Mesendoderm (in vitro differentiated cells): Measurements from ENCODE around the gene PRSS27.

Experiments
- DNase-seq: peaks from one replicate; pipeline ENCODE4 v3.0.0; 2013
- H2AK5ac ChIP-seq: 2 replicates; pipeline ENCODE4 v1.6.1; 2013; ENCODE audit warnings: low read length, inconsistent platforms
- H2BK120ac ChIP-seq: 2 replicates; pipeline ENCODE4 v1.6.1; 2013; ENCODE audit warnings: low read depth, mild to moderate bottlenecking, low read length, moderate library complexity, mixed read lengths
- H2BK15ac ChIP-seq: replicated peaks from 2 replicates; pipeline ENCODE4 v1.6.1; 2013; ENCODE audit warnings: low read depth, mild to moderate bottlenecking, moderate library complexity
- H2BK5ac ChIP-seq: 2 replicates; pipeline ENCODE4 v1.6.1; 2013; ENCODE audit warnings: low read length, inconsistent platforms
- H3K18ac ChIP-seq: 2 replicates; pipeline ENCODE4 v1.6.1; 2013; ENCODE audit warnings: mild to moderate bottlenecking, low read length, mixed read lengths
- H3K23ac ChIP-seq: one replicate; pipeline ENCODE4 v1.6.1; 2013; ENCODE audit warnings: low read length
- H3K27ac ChIP-seq: 2 replicates; pipeline ENCODE4 v1.5.1; 2013; ENCODE audit warnings: low read depth, mild to moderate bottlenecking, inconsistent platforms, low read length, moderate library complexity
- H3K27me3 ChIP-seq: 2 replicates; pipeline ENCODE4 v1.6.1; 2013; ENCODE audit warnings: low read length, control low read depth, mild to moderate bottlenecking, inconsistent platforms; ENCODE audit not compliant: insufficient read depth, poor library complexity
- H3K36me3 ChIP-seq: 2 replicates; pipeline ENCODE4 v1.6.1; 2013; ENCODE audit warnings: low read length, inconsistent platforms; ENCODE audit not compliant: control insufficient read depth, insufficient read depth
- H3K4ac ChIP-seq: one replicate; pipeline ENCODE4 v1.6.1; 2013; ENCODE audit warnings: low read depth, mild to moderate bottlenecking, low read length, moderate library complexity
- H3K4me1 ChIP-seq: 2 replicates; pipeline ENCODE4 v1.6.1; 2013; ENCODE audit warnings: low read depth, low read length, inconsistent platforms; ENCODE audit not compliant: control insufficient read depth
- H3K4me2 ChIP-seq: 2 replicates; pipeline ENCODE4 v1.6.1; 2013; ENCODE audit warnings: low read length
- H3K4me3 ChIP-seq: 2 replicates; pipeline ENCODE4 v1.5.1; 2013; ENCODE audit warnings: mild to moderate bottlenecking, low read length
- H3K56ac ChIP-seq: one replicate; pipeline ENCODE4 v1.6.1; 2013; ENCODE audit warnings: low read length
- H3K79me1 ChIP-seq: 2 replicates; pipeline ENCODE4 v1.6.1; 2013; ENCODE audit warnings: low read length, inconsistent platforms
- H3K79me2 ChIP-seq: 2 replicates; pipeline ENCODE4 v1.6.1; 2013; ENCODE audit warnings: mild to moderate bottlenecking, low read length; ENCODE audit not compliant: control insufficient read depth, insufficient read depth
- H3K9ac ChIP-seq: 2 replicates; pipeline ENCODE4 v1.6.1; 2013; ENCODE audit warnings: low read length, inconsistent platforms
- H4K5ac ChIP-seq: one replicate; pipeline ENCODE4 v1.6.1; 2013; ENCODE audit warnings: low read length
- H4K8ac ChIP-seq: one replicate; pipeline ENCODE4 v1.6.1; 2013; ENCODE audit warnings: low read depth, mild to moderate bottlenecking, control low read depth, low read length, moderate library complexity
- WGBS: extraction: QIAGEN DNeasy Blood & Tissue Kit; methylation state at CpG from one replicate; pipeline ENCODE4 v1.1.7; 2013; ENCODE audit warnings: low lambda C conversion rate, missing lambda C conversion rate; ENCODE audit not compliant: insufficient coverage; ENCODE audit errors: extremely low coverage; 5-methylcytosine and 5-hydroxymethylcytosine counted together

Gene PRSS27

GRCh38 chr16:2749936-2750335, 29.9 kb upstream of the PRSS27 start:
- Histone ChIP-seq H3K4me2 (no peak overlapping the region), H3K4ac (no peak overlapping the region), H3K79me2 (peaks cover 20% of the 10 kb centered on the region), H4K5ac (no peak overlapping the region), H3K36me3 (no peaks in the 10 kb centered on the region), H3K23ac (no peak overlapping the region), H3K18ac (no peak overlapping the region), H2BK15ac (no peak overlapping the region), H3K4me3 (no peak overlapping the region), H3K56ac (no peak overlapping the region), H2BK120ac (no peak overlapping the region), H3K4me1 (peaks cover 8% of the 10 kb centered on the region), H3K27ac (no peak overlapping the region), H2AK5ac (no peak overlapping the region), H3K79me1 (no peaks in the 10 kb centered on the region), H2BK5ac (no peak overlapping the region), H3K27me3 (no peaks in the 10 kb centered on the region), H3K9ac (no peak overlapping the region), H4K8ac (no peak overlapping the region)
- no CpG with 5 or more reads among the region's 6 CpGs for WGBS
- no peak for DNase-seq

- H4K8ac ChIP-seq, result no peak overlapping the region
- no peak overlapping the region for H2BK5ac ChIP-seq
- no peak overlapping the region for H3K4me2 ChIP-seq
- no CpG with 5 or more reads among the region's 5 CpGs for WGBS
- no peak overlapping the region for H3K18ac ChIP-seq
- no peak overlapping the region for H3K23ac ChIP-seq
- H3K4ac ChIP-seq, result no peak overlapping the region
- no peak overlapping the region for H2BK120ac ChIP-seq
- no peak overlapping the region for H3K4me3 ChIP-seq
- no peaks in the 10 kb centered on the region for H3K79me1 ChIP-seq
- no peak overlapping the region for H2AK5ac ChIP-seq
- no peak overlapping the region for H4K5ac ChIP-seq
- H2BK15ac ChIP-seq, result no peak overlapping the region
- no peak overlapping the region for H3K9ac ChIP-seq
- H3K79me2 ChIP-seq, result peaks cover 16% of the 10 kb centered on the region
- H3K27me3 ChIP-seq, result no peaks in the 10 kb centered on the region
- no peak overlapping the region for H3K27ac ChIP-seq
- H3K36me3 ChIP-seq, result no peaks in the 10 kb centered on the region
- peaks cover 5% of the 10 kb centered on the region for H3K4me1 ChIP-seq
- no peak overlapping the region for H3K56ac ChIP-seq
- DNase-seq, result no peak
Observed at GRCh38 chr16:2749476-2749875, 29.5 kb upstream of the PRSS27 start.

GRCh38 chr16:2748757-2749455, 28.9 kb upstream of the PRSS27 start:
- Histone ChIP-seq H3K4me2 (no peak overlapping the region), H3K79me1 (no peaks in the 10 kb centered on the region), H3K9ac (no peak overlapping the region), H3K23ac (no peak overlapping the region), H2BK15ac (no peak overlapping the region), H3K4me1 (peaks cover 5% of the 10 kb centered on the region), H4K8ac (no peak overlapping the region), H3K4ac (no peak overlapping the region), H3K27ac (no peak overlapping the region), H3K27me3 (no peaks in the 10 kb centered on the region), H2BK120ac (no peak overlapping the region), H3K4me3 (no peak overlapping the region), H3K79me2 (peaks cover 10% of the 10 kb centered on the region), H4K5ac (no peak overlapping the region), H2BK5ac (no peak overlapping the region), H3K36me3 (no peaks in the 10 kb centered on the region), H2AK5ac (no peak overlapping the region), H3K18ac (no peak overlapping the region), H3K56ac (no peak overlapping the region)
- DNase-seq, result no peak
- no CpG with 5 or more reads among the region's 7 CpGs for WGBS

- Histone ChIP-seq H3K4me3 (no peak overlapping the region), H3K4me1 (no peaks in the 10 kb centered on the region), H3K9ac (no peak overlapping the region), H2BK120ac (no peak overlapping the region), H3K56ac (peak overlapping the region; percentile 49), H3K79me2 (no peaks in the 10 kb centered on the region), H3K23ac (no peak overlapping the region), H2BK5ac (no peak overlapping the region), H4K8ac (no peak overlapping the region), H3K27ac (no peak overlapping the region), H3K36me3 (no peaks in the 10 kb centered on the region), H3K18ac (no peak overlapping the region), H3K4me2 (no peak overlapping the region), H4K5ac (no peak overlapping the region), H2BK15ac (no peak overlapping the region), H3K27me3 (no peaks in the 10 kb centered on the region), H3K79me1 (no peaks in the 10 kb centered on the region), H3K4ac (no peak overlapping the region), H2AK5ac (no peak overlapping the region)
- no CpG with 5 or more reads among the region's 9 CpGs for WGBS
- no peak for DNase-seq
Observed at GRCh38 chr16:2745961-2746360, 25.9 kb upstream of the PRSS27 start.

GRCh38 chr16:2745116-2745890, 25.3 kb upstream of the PRSS27 start:
- H3K27ac ChIP-seq, result no peak overlapping the region
- no peaks in the 10 kb centered on the region for H3K36me3 ChIP-seq
- DNase-seq, result no peak
- H3K4me1 ChIP-seq, result no peaks in the 10 kb centered on the region
- no peak overlapping the region for H3K4me2 ChIP-seq
- no peak overlapping the region for H3K9ac ChIP-seq
- H4K8ac ChIP-seq, result no peak overlapping the region
- WGBS, result no CpG with 5 or more reads among the region's 15 CpGs
- H2BK15ac ChIP-seq, result no peak overlapping the region
- no peak overlapping the region for H3K4ac ChIP-seq
- no peak overlapping the region for H4K5ac ChIP-seq
- no peaks in the 10 kb centered on the region for H3K79me1 ChIP-seq
- no peak overlapping the region for H2BK120ac ChIP-seq
- H3K4me3 ChIP-seq, result no peak overlapping the region
- H3K27me3 ChIP-seq, result no peaks in the 10 kb centered on the region
- H3K23ac ChIP-seq, result no peak overlapping the region
- no peak overlapping the region for H2AK5ac ChIP-seq
- no peaks in the 10 kb centered on the region for H3K79me2 ChIP-seq
- no peak overlapping the region for H2BK5ac ChIP-seq
- H3K18ac ChIP-seq, result no peak overlapping the region
- peak overlapping the region; percentile 34 for H3K56ac ChIP-seq
